Measurements from ENCODE around the gene HOXC6. TPM values are rescaled to one million over a fixed set of nuclear protein-coding genes. Genes with fewer than 3 reads are reported as not detected.

HOXC6 gene
- total and polyA plus RNA-seq, 2 of the 8 experiments (the other 6 are each of a cell fraction or from before 2014, with no cell fraction given), result not detected

DNA sequence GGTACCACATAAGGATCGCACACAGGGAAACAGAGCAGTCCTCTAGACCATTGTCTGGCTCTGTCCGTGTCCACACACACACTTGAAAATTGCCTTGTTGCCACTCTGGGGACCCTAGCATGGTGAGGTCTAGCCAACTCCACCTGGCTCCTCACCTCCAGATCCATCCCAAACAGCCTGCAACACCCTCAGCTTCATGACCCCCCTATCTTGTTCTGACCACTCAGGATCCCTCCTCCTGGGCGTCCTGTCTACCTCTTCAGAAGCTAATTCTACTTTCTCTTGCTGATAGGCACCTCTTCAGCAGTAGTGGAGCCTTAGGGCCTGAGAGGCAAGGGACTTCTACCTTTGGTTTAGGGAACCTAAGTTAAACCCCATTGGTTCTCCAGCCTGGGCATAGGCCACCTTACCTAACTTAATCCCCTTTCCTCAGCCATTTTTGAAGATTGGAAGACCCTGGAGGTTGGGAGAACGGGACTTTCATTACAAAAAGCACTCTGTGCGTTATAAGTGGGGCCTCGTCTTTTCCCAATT lies 3.9 kb downstream of the HOXC6 start:
- H3K4me3 ChIP-seq (ENCODE audit: extremely low read depth in 1 of 4, insufficient read depth in 2 of 4, low read depth in 3 of 4, low read length in 4 of 4), result no peak overlapping the region
- no peak overlapping the region for H4K5ac ChIP-seq (ENCODE audit: insufficient read length, low read depth, low read length)
- CTCF ChIA-PET (ENCODE audit: partially characterized antibody), result interaction anchor here (0.6 to 20.0 kb wide), 56 partner anchors 9 to 1786 kb away, joined by 3 to 339 read pairs (median 4); partner anchors contain the start of genes HOXC10, HOXC4, HOXC8 and HOXC9
- H4K8ac ChIP-seq (ENCODE audit: extremely low read depth, insufficient read depth, low read length), result no peak overlapping the region
- TF ChIP-seq SP2 (IDR thresholded peaks at IDR 0.05; ENCODE audit: low read length) (no peak), CTBP2 (IDR thresholded peaks at IDR 0.05; ENCODE audit: borderline replicate concordance, insufficient read depth, insufficient read length, low read length) (no peak), SIRT6 (IDR thresholded peaks at IDR 0.05; ENCODE audit: low read length) (no peak), CBX8 (IDR thresholded peaks at IDR 0.05; ENCODE audit: borderline replicate concordance, low read depth, low read length) (no peak)
- DNase-seq (ENCODE audit: low read depth in 1 of 2, low spot score in 2 of 2) (no peak), FAIRE-seq (no peak)
- no peak overlapping the region for H2BK120ac ChIP-seq (replicated peaks; ENCODE audit: low read depth, low read length)
- POLR2A ChIA-PET (ENCODE audit: partially characterized antibody), result no interaction called here
- H2AFZ ChIP-seq (ENCODE audit: low read length), result no peak overlapping the region
- no peak overlapping the region for H2BK20ac ChIP-seq (ENCODE audit: low read length)
- H2BK12ac ChIP-seq (ENCODE audit: low read depth, low read length), result no peak overlapping the region; the same call in 1 of the 2 replicates
- peaks cover 97 to 100% (median 98%) of the 10 kb centered on the region in 4 experiments for H3K27me3 ChIP-seq (replicated peaks in 1 of 4; ENCODE audit: control insufficient read depth in 3 of 4, extremely low read depth in 1 of 4, insufficient read depth in 3 of 4, low read length in 3 of 4)
- H3K18ac ChIP-seq (ENCODE audit: extremely low read depth, low read length), result no peak overlapping the region
- H3K9ac ChIP-seq (replicated peaks in 1 of 4; ENCODE audit: extremely low read depth in 1 of 4, low read depth in 3 of 4, low read length in 3 of 4), result no peak overlapping the region
- H3K27ac ChIP-seq (ENCODE audit: low read depth, low read length), result no peak overlapping the region
- no peak overlapping the region for H3K14ac ChIP-seq (ENCODE audit: insufficient read length)
- no peak overlapping the region for H3K23ac ChIP-seq (ENCODE audit: insufficient read length)
- no peak overlapping the region for H2BK15ac ChIP-seq (ENCODE audit: low read length)
- H3K79me2 ChIP-seq (ENCODE audit: control insufficient read depth in 1 of 2, insufficient read depth in 2 of 2, low read length in 2 of 2), result no peaks in the 10 kb centered on the region
- H3K4me1 ChIP-seq (replicated peaks in 1 of 4; ENCODE audit: control insufficient read depth in 3 of 4, insufficient read depth in 4 of 4, low read length in 3 of 4), result peaks cover 0 to 9% (median 2%) of the 10 kb centered on the region in 4 experiments; a peak in 5 of 7 replicates
- no peaks in the 10 kb centered on the region; a peak in 1 of 4 replicates for H3K9me3 ChIP-seq (ENCODE audit: insufficient read depth in 2 of 2, low read depth in 1 of 2, low read length in 1 of 2)
- WGBS, 2 experiments (ENCODE audit: extremely low coverage in 1 of 2, insufficient coverage in 1 of 2, insufficient read length in 1 of 2, insufficient replicate concordance in 2 of 2, low coverage in 1 of 2, low lambda C conversion rate in 2 of 2, missing lambda C conversion rate in 1 of 2), result 34% methylated on average over 6 of the region's 6 CpGs; no CpG with 5 or more reads in 1 of the 2 experiments
- peaks cover 12 to 14% of the 10 kb centered on the region in 2 experiments for H4K20me1 ChIP-seq (replicated peaks in 1 of 2; ENCODE audit: control insufficient read depth in 1 of 2, insufficient read depth in 2 of 2, low read length in 2 of 2)
- H3K23me2 ChIP-seq (ENCODE audit: low read depth, low read length), result no peaks in the 10 kb centered on the region
- H3K4me2 ChIP-seq (ENCODE audit: insufficient read depth in 1 of 2, low read depth in 2 of 2, low read length in 2 of 2), result no peak overlapping the region
- H2AK5ac ChIP-seq (ENCODE audit: low read depth, low read length), result peak overlapping the region; percentile 82; the same call in 1 of the 2 replicates
- H3K56ac ChIP-seq (replicated peaks; ENCODE audit: insufficient read length, low read depth, low read length), result no peak overlapping the region
- H4K91ac ChIP-seq (replicated peaks; ENCODE audit: insufficient read length, low read length), result no peak overlapping the region
- peaks cover 0 to 8% (median 0%) of the 10 kb centered on the region in 4 experiments; a peak in 1 of 8 replicates for H3K36me3 ChIP-seq (ENCODE audit: control insufficient read depth in 2 of 4, insufficient read depth in 4 of 4, low read length in 3 of 4)
- H3K4ac ChIP-seq (replicated peaks; ENCODE audit: insufficient read length, low read depth, low read length), result no peak overlapping the region
- no peak overlapping the region for H2BK5ac ChIP-seq (ENCODE audit: low read depth, low read length)
- H3K79me1 ChIP-seq (ENCODE audit: low read depth, low read length), result no peaks in the 10 kb centered on the region

Data from H1 (cell line).